WTC11 (cell line): ENCODE data around the gene ZKSCAN1. TPM values are rescaled to one million over a fixed set of nuclear protein-coding genes. Genes with fewer than 3 reads are reported as not detected.

Experiments
- ATAC-seq: fragments of 200-7000 bp; cut with Tn5 transposase; 2 replicates; pipeline ENCODE4 v1.10.0; 2021; ENCODE audit warnings: mild to moderate bottlenecking, moderate library complexity
- CTCF ChIA-PET: fragments of 300-600 bp; sonication (Branson Sonifier 250); formaldehyde crosslinking; loops from one replicate; lab custom pipeline; 2021; ENCODE audit warnings: antibody characterized with exemption; lab: Charles Lee
- POLR2A ChIA-PET: fragments of 350-600 bp; sonication (Branson Sonifier 250); formaldehyde crosslinking; loops from one replicate; lab custom pipeline; 2021; ENCODE audit warnings: antibody characterized with exemption; lab: Charles Lee
- DNase-seq: peaks from one replicate; pipeline ENCODE4 v3.0.0; 2021; ENCODE audit warnings: low spot score
- H3K27ac Mint-ChIP-seq: 2 replicates; pipeline ENCODE4 v1.8.0; 2021; ENCODE audit warnings: mixed read lengths
- H3K27me3 Mint-ChIP-seq: 2 replicates; pipeline ENCODE4 v1.8.0; 2021; ENCODE audit warnings: low read depth, mild to moderate bottlenecking, moderate library complexity, mixed read lengths
- H3K36me3 Mint-ChIP-seq: 2 replicates; pipeline ENCODE4 v1.8.0; 2021; ENCODE audit warnings: mixed read lengths
- H3K4me1 Mint-ChIP-seq: 2 replicates; pipeline ENCODE4 v1.8.0; 2022; ENCODE audit warnings: mixed read lengths
- H3K4me3 Mint-ChIP-seq: 2 replicates; pipeline ENCODE4 v1.8.0; 2021; ENCODE audit warnings: mild to moderate bottlenecking, moderate library complexity, mixed read lengths
- H3K9me3 Mint-ChIP-seq: 2 replicates; pipeline ENCODE4 v1.8.0; 2021; ENCODE audit warnings: mixed read lengths
- AFF4 ChIP-seq: sonication (generic); formaldehyde crosslinking; IDR thresholded peaks from 2 replicates; pipeline ENCODE4 v1.8.1; 2023; ENCODE audit warnings: mild to moderate bottlenecking, missing genetic modification reagents, borderline replicate concordance
- E2F5 ChIP-seq: sonication (generic); formaldehyde crosslinking; IDR thresholded peaks from 2 replicates; pipeline ENCODE4 v1.8.1; 2022; ENCODE audit warnings: mild to moderate bottlenecking, moderate library complexity, missing genetic modification reagents
- ETV6 ChIP-seq: sonication (generic); formaldehyde crosslinking; IDR thresholded peaks from 2 replicates; pipeline ENCODE4 v1.8.1; 2022; ENCODE audit warnings: mild to moderate bottlenecking, missing genetic modification reagents
- FOXK1 ChIP-seq: sonication (generic); formaldehyde crosslinking; IDR thresholded peaks from 2 replicates; pipeline ENCODE4 v1.8.0; 2022; ENCODE audit warnings: mild to moderate bottlenecking, moderate library complexity, missing genetic modification reagents
- FOXP4 ChIP-seq: sonication (generic); formaldehyde crosslinking; IDR thresholded peaks from 2 replicates; pipeline ENCODE4 v1.8.0; 2022; ENCODE audit warnings: mild to moderate bottlenecking, missing genetic modification reagents
- GABPB1 ChIP-seq: sonication (generic); formaldehyde crosslinking; IDR thresholded peaks from 2 replicates; pipeline ENCODE4 v1.8.1; 2023; ENCODE audit warnings: mild to moderate bottlenecking, missing genetic modification reagents
- NFATC4 ChIP-seq: fragments of 250-450 bp; sonication (Bioruptor Pico); IDR thresholded peaks from 2 replicates; pipeline ENCODE4 v1.9.0; 2021; ENCODE audit warnings: mild to moderate bottlenecking
- PRDM15 ChIP-seq: sonication (generic); formaldehyde crosslinking; IDR thresholded peaks from 2 replicates; pipeline ENCODE4 v1.8.0; 2022; ENCODE audit warnings: missing genetic modification reagents
- PRRX2 ChIP-seq: fragments of 250-450 bp; sonication (Bioruptor Pico); IDR thresholded peaks from 2 replicates; pipeline ENCODE4 v1.8.0; 2021; ENCODE audit warnings: mild to moderate bottlenecking
- ZNF263 ChIP-seq: sonication (generic); formaldehyde crosslinking; IDR thresholded peaks from 2 replicates; pipeline ENCODE4 v1.8.1; 2022; ENCODE audit warnings: low read depth, mild to moderate bottlenecking, moderate library complexity, missing genetic modification reagents
- ZNF425 ChIP-seq: fragments of 250-450 bp; sonication (Bioruptor Pico); conservative IDR thresholded peaks from 2 replicates; pipeline ENCODE4 v1.9.0; 2021; ENCODE audit warnings: mild to moderate bottlenecking
- ZNF532 ChIP-seq: fragments of 250-450 bp; sonication (Bioruptor Pico); IDR thresholded peaks from 2 replicates; pipeline ENCODE4 v1.9.0; 2021; ENCODE audit warnings: mild to moderate bottlenecking, borderline replicate concordance
- ZSCAN18 ChIP-seq: fragments of 250-450 bp; sonication (Bioruptor Pico); IDR thresholded peaks from 2 replicates; pipeline ENCODE4 v2.1.2; 2022; ENCODE audit warnings: mild to moderate bottlenecking, moderate library complexity
- total RNA-seq: library from RNA; stranded (reverse); gene quantifications from 3 replicates; pipeline ENCODE4 v1.2.3, GENCODE V29; 2021

ZKSCAN1 gene
- total RNA-seq, 1 experiment from 2014 or later: 46.6 TPM

GRCh38 chr7:100017875-100018274 lies 2.5 kb downstream of the ZKSCAN1 start:
- H3K27ac Mint-ChIP-seq: no peak overlapping the region
- ATAC-seq (no peak), DNase-seq (no peak)
- H3K27me3 Mint-ChIP-seq: no peaks in the 10 kb centered on the region
- H3K36me3 Mint-ChIP-seq: peaks cover 11% of the 10 kb centered on the region
- peaks cover 24% of the 10 kb centered on the region for H3K4me1 Mint-ChIP-seq
- no peaks in the 10 kb centered on the region for H3K9me3 Mint-ChIP-seq
- POLR2A ChIA-PET: no interaction called here
- CTCF ChIA-PET: interaction anchor here (1.6 kb wide), 1 partner anchor 105 kb away, joined by 5 read pairs; no protein-coding TSS in a partner anchor
- H3K4me3 Mint-ChIP-seq: no peak overlapping the region
- TF ChIP-seq FOXP4 (CRISPR knock-in tag): no peak
- TF ChIP-seq NFATC4: no peak
- TF ChIP-seq GABPB1 (CRISPR knock-in tag): no peak
- TF ChIP-seq ETV6: no peak
- TF ChIP-seq PRRX2 (CRISPR knock-in tag): no peak
- TF ChIP-seq AFF4: no peak
- TF ChIP-seq ZNF532 (CRISPR knock-in tag): no peak
- no peak for TF ChIP-seq ZNF425 (CRISPR knock-in tag)
- TF ChIP-seq ZSCAN18 (CRISPR knock-in tag): no peak
- TF ChIP-seq, all 79 proteins: peak for 0

- peaks cover 23% of the 10 kb centered on the region for H3K4me1 Mint-ChIP-seq
- ATAC-seq: no peak
- H3K4me3 Mint-ChIP-seq: no peak overlapping the region
- no peak for DNase-seq
- peak overlapping the region; percentile 41 for H3K27ac Mint-ChIP-seq
- ChIA-PET POLR2A (no interaction called here), CTCF (interaction anchor here (2.3 kb wide), 1 partner anchor 26 kb away, joined by 8 read pairs; no protein-coding TSS in a partner anchor)
- no peaks in the 10 kb centered on the region for H3K9me3 Mint-ChIP-seq
- no peaks in the 10 kb centered on the region for H3K27me3 Mint-ChIP-seq
- peaks cover 28% of the 10 kb centered on the region for H3K36me3 Mint-ChIP-seq
- TF ChIP-seq ZNF263 (CRISPR knock-in tag): no peak
- no peak for TF ChIP-seq FOXK1 (CRISPR knock-in tag)
- TF ChIP-seq ZNF425 (CRISPR knock-in tag): no peak
- TF ChIP-seq PRDM15 (CRISPR knock-in tag): no peak
- TF ChIP-seq E2F5 (CRISPR knock-in tag): no peak
These were observed 4.5 kb downstream of the ZKSCAN1 start for GRCh38 chr7:100019908-100020307.
